ENCODE measurements around the gene RADIL. TPM values are rescaled to one million over a fixed set of nuclear protein-coding genes. Genes with fewer than 3 reads are reported as not detected.

Gene RADIL
- total and polyA plus RNA-seq, 7 donors: 0.65 to 3.8 (median 2.6) TPM

DNA sequence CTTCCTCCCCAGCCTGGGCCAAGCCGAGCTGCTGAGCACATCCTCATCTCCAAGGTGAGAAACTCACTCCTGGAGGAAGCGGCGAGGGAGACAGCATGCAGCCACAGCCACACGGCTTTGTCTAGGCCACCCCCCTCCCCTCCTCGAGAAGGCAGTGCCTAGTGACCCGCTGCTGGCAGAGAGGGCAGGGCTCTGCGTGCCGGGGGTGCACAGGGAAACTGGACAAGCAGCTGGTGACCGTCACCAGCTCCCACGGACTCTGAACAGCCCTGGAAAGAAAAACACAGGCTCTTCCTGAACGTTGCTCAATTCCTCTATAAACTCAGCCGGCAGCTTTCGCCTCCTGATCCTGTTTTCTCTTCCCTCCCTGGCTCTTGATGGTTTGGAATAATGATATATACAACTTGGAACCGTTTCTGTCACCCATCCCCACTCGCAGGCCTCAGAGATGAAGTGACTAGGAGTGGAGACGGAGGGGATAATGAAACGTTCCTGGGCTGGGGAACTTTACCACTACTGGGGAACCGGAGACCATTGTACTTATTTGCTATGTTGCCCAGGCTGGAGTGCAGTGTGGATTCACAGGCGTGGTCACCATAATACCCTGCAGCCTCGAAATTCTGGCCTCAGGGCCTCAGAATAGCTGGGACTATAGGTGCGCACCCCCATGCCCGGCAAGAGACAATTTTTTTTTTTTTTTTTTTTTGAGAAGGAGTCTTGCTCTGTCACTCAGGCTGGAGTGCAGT is 41.0 kb downstream of the RADIL start:
- TF ChIP-seq CTCF (IDR thresholded peaks at IDR 0.05): no peak
- ATAC-seq (no peak), DNase-seq (no peak)
- H3K36me3 ChIP-seq (ENCODE audit: insufficient read depth in 1 of 2, low read depth in 1 of 2): no peaks in the 10 kb centered on the region
- H3K27ac ChIP-seq: no peak overlapping the region
- no peak overlapping the region for H3K4me3 ChIP-seq
- intact Hi-C loops (cut with DNase I): no loop called here
- H3K27me3 ChIP-seq (ENCODE audit: insufficient read depth in 3 of 3, low read length in 2 of 3): no peaks in the 10 kb centered on the region
- WGBS, 3 donors: 58 to 67% (median 65%) methylated on average over 21 to 22 of the region's 22 CpGs
- H3K4me1 ChIP-seq: no peaks in the 10 kb centered on the region
- H3K9me3 ChIP-seq: no peaks in the 10 kb centered on the region

- no peaks in the 10 kb centered on the region for H3K4me1 ChIP-seq
- 90 to 93% (median 91%) methylated on average over 13 of the region's 13 CpGs for WGBS, 3 donors
- no peak overlapping the region for H3K4me3 ChIP-seq
- H3K9me3 ChIP-seq: no peaks in the 10 kb centered on the region
- intact Hi-C loops (cut with DNase I): no loop called here
- DNase-seq: no peak
- no peaks in the 10 kb centered on the region for H3K27me3 ChIP-seq (ENCODE audit: insufficient read depth in 3 of 3, low read length in 2 of 3)
- no peaks in the 10 kb centered on the region for H3K36me3 ChIP-seq (ENCODE audit: insufficient read depth in 1 of 2, low read depth in 1 of 2)
- no peak for ATAC-seq
- no peak for TF ChIP-seq CTCF (IDR thresholded peaks at IDR 0.05)
- no peak overlapping the region for H3K27ac ChIP-seq
Observed at GRCh38 chr7:4841836-4842235, 41.7 kb downstream of the RADIL start.

DNA sequence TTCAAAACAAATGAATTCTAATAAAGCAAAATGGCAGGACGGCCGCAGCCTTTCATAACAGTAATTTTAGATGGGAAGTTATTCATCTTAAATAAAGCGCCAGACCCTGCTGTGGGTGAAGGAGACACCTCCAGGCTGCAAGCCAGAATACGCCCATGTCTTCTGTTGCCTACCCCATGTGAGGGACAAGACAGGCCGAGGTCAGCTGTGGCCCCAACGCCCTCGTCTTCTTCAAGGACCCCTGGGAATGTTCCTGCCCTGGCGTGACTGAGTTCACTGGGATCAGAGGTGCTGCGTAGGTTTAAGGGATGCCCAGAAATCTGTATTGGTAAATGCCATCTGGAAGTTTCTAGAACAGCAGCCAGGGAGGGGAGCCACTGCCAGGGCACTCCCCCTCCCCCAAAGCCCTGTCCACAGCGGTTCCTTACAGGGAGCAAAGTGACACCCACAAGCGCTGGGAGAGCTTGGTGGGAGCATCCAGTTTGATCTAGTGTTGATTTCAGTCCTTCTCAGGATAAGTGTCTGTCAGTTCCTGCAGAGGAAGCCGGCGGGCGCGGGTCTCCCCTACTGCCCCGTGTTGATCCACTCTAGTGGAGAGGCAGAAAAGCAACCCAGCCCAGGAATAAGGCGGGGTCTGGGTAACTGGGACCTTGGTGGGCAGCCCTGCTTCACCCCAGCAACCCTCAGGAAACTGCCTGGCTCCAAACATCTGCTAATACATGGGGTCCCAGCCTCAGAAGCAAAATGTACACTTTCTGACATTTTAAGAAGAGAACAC is 42.3 kb downstream of the RADIL start:
- Histone ChIP-seq H3K36me3 (ENCODE audit: insufficient read depth in 1 of 2, low read depth in 1 of 2) (no peaks in the 10 kb centered on the region), H3K4me3 (no peak overlapping the region), H3K4me1 (no peaks in the 10 kb centered on the region), H3K9me3 (no peaks in the 10 kb centered on the region), H3K27ac (no peak overlapping the region), H3K27me3 (ENCODE audit: insufficient read depth in 3 of 3, low read length in 2 of 3) (no peaks in the 10 kb centered on the region)
- intact Hi-C loops (cut with DNase I): no loop called here
- no peak for TF ChIP-seq CTCF (IDR thresholded peaks at IDR 0.05)
- ATAC-seq: no peak
- 88 to 91% (median 88%) methylated on average over 17 of the region's 17 CpGs for WGBS, 3 donors
- DNase-seq: no peak

- Histone ChIP-seq H3K27ac (no peak overlapping the region), H3K27me3 (ENCODE audit: insufficient read depth in 3 of 3, low read length in 2 of 3) (no peaks in the 10 kb centered on the region), H3K9me3 (no peaks in the 10 kb centered on the region), H3K36me3 (ENCODE audit: insufficient read depth in 1 of 2, low read depth in 1 of 2) (no peaks in the 10 kb centered on the region), H3K4me3 (no peak overlapping the region), H3K4me1 (no peaks in the 10 kb centered on the region)
- 82 to 84% (median 83%) methylated on average over 16 of the region's 16 CpGs for WGBS, 3 donors
- intact Hi-C loops (cut with DNase I): no loop called here
- TF ChIP-seq CTCF (IDR thresholded peaks at IDR 0.05): no peak
- no peak for DNase-seq
- ATAC-seq: no peak
Observed at GRCh38 chr7:4840079-4840501, 43.4 kb downstream of the RADIL start.
